GM04504 (cell line): ENCODE results near the gene PLEKHM2.

Source experiments
- DNase-seq: peaks from one replicate; pipeline ENCODE4 v3.0.0-alpha.2; 2012; ENCODE audit warnings: low read depth

PLEKHM2 gene

DNA sequence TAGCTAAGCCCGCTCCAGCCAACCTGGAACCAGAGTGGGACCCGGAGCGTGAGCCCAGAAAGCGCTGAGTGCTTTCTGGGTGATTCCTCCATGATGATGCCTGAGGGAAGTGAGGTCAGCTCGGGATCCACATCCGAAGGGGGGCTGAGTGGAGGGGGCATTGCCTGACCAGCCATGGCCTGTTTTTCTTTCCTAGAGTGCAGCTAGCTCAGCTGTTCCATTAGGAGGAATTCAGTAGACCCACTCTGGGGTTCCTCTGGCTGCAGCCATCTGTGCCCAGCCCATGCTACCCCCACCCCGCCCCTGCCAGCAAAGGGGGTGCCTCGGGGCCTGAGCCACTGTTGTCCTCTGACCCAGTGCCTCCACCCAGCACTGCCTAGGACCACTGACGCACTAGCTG is 42.4 kb downstream of the PLEKHM2 start:
- no peak for DNase-seq

DNA sequence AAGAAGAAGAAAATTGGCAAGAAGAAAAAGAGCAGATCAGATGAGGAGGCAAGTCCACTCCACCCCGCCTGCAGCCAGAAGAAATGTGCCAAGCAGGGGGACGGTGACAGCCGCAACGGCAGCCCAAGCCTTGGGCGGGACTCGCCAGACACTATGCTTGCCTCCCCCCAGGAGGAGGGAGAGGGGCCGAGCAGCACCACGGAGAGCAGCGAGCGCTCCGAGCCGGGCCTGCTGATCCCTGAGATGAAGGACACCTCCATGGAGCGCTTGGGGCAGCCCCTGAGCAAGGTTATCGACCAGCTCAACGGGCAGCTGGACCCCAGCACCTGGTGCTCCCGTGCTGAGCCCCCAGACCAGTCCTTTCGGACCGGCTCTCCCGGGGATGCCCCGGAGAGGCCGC is 42.9 kb downstream of the PLEKHM2 start:
- no peak for DNase-seq

GRCh38 chr1:15727424-15727823 is 43.3 kb downstream of the PLEKHM2 start:
- no peak for DNase-seq

DNA sequence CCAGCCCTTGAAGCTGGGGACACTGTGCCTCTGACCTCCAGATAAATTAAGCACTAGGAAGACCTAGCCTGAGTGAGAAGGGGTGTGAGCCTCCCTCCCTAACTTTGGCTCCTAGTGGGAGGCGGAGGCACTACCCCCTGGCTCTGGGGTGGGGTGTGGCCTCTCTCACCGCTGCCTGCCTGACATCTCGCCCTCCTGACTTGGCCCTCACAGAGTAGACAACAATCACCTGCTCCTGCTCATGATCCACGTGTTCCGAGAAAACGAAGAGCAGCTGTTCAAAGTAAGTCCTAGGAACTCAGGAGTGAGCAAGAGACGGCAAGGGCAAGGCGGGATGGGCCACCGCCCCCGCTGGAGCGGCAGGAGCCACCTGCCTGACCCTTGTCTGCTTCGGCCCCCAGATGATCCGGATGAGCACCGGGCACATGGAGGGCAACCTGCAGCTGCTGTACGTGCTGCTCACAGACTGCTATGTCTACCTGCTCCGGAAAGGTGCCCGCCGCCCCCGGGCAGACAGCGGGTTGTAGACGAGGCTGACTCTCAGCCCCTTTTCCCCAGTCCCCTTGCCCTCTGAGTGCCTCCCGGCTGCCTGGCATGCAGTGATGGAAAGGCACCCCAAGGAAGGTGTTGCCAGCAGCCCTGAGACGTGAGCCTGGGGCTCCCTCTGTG is 43.9 kb downstream of the PLEKHM2 start:
- no peak for DNase-seq

GRCh38 chr1:15728937-15729657 is 45.0 kb downstream of the PLEKHM2 start:
- no peak for DNase-seq

- no peak for DNase-seq
Observed at GRCh38 chr1:15730423-15730822, 46.3 kb downstream of the PLEKHM2 start.

- DNase-seq: no peak
Observed at GRCh38 chr1:15730936-15731335, 46.8 kb downstream of the PLEKHM2 start.

- DNase-seq: no peak
Observed at GRCh38 chr1:15731735-15732685, 47.9 kb downstream of the PLEKHM2 start.

DNA sequence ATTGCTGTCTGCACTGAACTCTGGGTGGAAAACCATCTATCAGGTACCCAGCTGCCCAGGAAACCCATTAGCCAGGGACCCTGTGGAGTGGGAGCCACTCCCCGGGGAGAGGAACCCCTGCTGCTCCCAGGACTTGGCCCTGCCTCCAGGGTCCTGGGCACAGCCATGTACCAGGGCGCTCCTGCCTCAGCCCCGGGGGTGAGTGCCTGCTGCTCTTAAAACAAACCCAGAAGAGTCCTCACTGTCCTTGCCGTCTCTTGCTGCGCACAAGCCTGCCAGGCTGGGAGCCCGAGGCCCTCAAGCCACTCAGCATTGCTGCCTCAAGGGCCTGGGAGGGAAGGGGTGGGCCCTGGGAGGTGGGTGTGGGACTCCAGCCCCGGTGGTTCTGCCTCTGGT is 48.6 kb downstream of the PLEKHM2 start:
- DNase-seq: no peak

- no peak for DNase-seq
Observed at GRCh38 chr1:15733218-15733725, 49.2 kb downstream of the PLEKHM2 start.

DNA sequence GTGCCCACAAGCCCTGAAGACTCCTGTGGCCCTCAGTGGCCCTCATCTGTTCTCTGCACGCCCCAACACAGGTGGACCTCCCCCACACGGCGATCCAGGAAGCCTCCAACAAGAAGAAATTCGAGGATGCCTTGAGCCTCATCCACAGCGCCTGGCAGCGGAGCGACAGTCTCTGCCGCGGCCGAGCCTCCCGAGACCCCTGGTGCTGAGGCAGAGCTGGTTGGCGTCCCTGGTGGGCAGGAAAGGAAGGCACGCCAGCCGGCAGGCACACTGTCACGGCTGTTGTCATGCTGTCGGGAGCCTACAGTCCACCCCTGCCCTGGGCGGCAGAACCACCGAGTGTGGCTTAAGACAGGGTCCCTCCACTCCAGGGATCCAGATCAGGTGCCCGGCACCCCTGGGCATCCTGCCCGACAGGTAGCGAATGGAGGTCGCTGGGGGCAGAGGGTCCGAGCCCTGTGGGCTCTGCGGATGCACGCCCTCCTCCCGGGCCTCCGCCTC is 49.7 kb downstream of the PLEKHM2 start:
- no peak for DNase-seq

GRCh38 chr1:15734296-15734695 is 50.2 kb downstream of the PLEKHM2 start:
- DNase-seq: no peak

- no peak for DNase-seq
Observed at GRCh38 chr1:15734901-15735300, 50.8 kb downstream of the PLEKHM2 start.

DNA sequence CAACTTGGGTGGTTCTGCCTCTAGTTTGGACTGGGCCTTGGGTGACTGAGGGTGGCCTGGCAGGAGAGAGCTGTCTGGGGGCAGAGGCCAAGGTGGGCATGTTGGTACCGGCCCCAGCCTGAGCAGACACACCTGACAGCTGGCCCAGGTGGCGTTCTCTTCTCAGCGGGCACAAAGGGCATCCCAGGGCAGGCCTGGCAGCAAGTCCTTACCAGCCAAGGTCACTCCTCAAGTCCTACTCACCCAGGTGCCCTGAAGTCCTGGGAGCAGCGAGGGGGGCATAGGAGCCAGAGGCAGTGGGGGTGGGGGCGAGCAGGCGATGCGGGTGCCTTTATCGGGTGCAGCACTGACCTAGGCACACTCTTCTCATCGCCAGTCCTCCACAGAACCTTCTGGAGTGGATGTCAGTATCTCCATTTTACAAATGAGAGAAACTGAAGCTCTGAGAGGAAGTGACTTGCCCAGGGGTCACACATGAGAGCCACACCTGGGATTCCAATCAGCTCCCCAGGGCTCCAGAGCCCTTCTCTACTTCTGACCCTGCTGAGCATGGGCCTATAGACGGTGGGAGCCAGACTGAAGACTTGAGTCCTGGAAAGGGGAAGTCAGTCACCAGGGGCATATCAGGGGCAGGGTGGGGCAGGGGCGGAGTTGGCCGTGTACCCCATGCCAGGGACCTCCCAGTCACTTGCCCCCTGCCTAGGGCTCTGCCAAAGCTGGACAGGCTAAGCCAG is 51.4 kb downstream of the PLEKHM2 start:
- no peak for DNase-seq

- no peak for DNase-seq
Observed at GRCh38 chr1:15736038-15736891, 52.1 kb downstream of the PLEKHM2 start, which contains the start of gene SLC25A34. Gene SLC25A34 (plus strand): TSS chr1:15736258. CDS start chr1:15736486, 228 bp downstream.

DNA sequence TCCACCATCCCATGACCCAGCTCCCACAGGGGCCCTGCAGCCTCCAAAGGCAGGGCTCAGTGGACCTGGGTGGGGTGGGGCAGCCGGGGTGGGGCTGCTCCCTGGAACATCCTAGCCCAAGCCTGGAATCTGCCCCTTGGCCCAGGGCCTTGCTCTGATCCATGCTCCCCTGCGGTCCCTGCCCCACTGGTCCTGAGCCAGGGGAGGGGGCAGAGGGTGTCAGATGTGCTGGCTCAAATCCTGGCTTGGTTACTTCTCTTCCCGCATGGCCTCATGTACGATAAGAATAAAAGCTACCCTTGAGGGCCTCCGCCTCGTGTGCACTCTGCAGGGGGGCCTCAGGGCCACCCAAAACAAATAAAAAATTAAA is 52.8 kb downstream of the PLEKHM2 start:
- no peak for DNase-seq

- no peak for DNase-seq
Observed at GRCh38 chr1:15737324-15738319, 53.5 kb downstream of the PLEKHM2 start.

DNA sequence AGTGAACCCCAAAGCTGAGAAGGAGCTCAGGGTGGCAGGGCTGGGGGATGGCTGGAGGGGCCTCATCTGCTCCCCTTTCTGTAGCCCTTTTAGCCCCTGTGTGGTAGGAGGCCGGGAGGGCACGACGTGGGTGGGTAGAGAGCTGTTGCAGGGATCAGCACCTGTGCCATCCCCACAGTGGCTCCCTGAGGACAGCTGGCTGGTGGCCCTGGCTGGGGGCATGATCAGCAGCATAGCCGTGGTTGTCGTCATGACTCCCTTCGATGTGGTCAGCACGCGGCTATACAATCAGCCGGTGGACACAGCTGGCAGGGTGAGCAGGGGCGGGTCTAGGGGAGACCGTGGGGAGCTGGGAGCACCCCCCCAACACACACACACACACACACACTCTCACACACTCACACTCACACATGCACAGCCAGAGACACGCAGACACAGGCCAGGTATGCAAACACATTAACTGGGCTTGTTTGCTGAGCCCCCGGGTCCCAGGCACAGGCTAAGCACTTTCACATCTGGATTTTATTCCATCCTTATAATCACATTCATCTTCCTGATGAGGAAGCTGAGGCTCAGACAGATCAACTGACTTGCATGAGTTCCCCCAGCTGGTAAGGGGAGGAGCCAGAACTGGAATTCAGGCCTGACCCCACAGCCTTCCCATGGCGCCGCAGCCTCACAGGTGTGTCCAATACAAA is 54.4 kb downstream of the PLEKHM2 start:
- DNase-seq: no peak

DNA sequence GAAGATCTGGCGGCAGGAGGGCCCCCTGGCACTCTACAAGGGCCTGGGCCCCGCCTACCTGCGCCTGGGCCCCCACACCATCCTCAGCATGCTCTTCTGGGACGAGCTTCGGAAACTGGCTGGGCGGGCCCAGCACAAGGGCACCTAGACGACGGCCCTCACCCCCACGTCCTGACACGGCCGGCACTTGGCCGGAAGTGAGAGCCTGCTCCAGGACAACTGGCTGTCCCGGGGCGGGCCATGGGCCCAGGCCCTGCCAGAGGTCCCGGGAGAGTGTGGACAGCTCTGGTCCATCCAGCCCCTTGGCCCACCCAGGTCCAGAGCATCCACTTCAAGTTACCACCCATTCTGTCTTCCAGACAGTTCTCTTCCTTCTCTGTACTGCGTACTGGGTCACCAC is 55.1 kb downstream of the PLEKHM2 start:
- no peak for DNase-seq
